NCI-H2227 treated with DMSO at 0.1 percent for 48 hours (cell line): ENCODE data around the gene C1QTNF3.
"Not testable (repeated sequence)": the region's sequence is repeated elsewhere in the genome, so short reads cannot be mapped to it uniquely, and the experiment has no call there.

ENCODE experiments used
- DNase-seq: peaks from one replicate; lab custom pipeline; 2025; lab: John Stamatoyannopoulos, UW

C1QTNF3 gene

DNA sequence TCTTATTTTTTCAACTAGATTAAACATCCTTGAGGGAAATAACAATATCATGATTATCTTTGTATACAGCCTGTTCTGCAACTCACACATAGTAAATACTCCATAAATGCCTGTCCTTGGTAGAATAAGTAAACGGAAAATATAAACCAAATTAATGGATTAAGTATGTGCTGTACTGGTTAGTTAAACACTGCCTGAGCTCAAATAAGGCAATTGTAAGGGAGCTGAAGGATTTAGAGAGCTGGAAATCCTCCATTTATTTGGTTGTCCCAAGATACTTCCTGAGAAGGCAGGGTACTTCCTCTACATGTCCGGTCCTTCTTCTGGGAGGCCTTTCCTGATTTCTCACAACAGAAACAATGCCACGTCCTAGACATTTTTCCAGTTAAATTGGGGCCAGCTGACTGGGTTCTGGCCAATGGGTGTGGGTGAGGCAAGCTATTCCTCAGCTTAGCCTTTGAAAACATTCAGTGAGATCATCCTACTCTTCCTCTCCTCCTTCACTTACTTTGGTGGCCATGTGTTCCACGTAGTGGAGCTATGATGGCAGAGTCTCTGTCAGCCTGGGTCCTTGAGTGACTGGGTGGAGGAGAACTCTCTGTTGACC, 8.5 kb upstream of the C1QTNF3 start:
- DNase-seq, result no peak

DNA sequence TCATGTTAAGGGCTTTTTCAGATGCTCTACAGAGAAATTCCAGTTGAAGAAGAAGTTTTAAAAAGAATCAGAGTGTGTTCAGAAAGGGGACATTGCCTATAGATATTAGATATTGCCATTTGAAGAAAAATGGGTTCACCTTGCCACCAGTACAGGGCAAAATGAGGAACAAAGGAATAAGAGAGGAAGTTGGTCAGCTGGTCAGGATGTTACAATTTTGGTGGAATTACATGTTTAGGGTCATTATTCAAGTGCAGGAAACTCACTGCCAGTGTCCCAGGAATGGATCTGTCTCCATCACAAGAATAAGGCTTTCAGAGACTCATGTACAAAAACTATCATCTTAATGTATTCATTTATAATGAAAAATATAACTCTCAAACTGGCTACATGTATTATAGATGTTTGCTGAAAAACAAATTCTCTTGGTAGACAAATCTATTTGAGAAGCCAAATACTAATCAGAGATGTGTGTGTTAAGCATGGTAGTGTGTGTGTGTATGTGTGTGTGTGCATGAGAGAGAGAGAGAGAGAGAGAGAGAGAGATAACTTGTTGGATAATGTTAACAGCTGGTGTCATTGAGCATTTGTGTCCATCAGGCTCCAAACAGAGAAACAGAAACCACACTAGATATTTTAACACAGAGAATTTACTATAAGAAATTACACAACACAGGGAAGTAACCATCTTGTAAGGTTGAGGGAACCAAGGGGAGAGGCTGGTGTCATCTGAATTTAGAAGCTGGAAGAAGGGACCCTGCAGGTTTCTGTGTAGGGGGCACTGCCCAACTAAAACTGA, 5.0 kb upstream of the C1QTNF3 start:
- DNase-seq, result no peak

DNA sequence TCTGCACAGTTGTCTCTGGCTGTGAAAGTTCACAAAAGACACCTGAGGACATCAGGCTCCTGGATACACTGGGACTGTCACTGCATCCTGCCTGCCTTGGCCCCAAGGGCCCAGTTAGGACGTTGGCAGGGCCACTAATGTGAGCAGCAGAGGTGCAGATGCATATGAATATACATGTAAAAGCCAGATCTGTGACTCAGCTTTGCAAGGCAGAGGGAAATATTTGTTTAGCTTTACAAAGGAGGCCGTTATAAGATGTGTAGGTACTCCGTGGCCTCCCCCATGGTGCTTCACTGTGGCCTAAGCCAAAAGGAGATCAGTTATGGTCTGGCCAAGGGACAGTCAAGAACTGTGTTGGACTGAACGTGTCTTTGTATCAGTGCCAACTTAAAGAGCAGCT, 4.1 kb upstream of the C1QTNF3 start:
- DNase-seq, result no peak

DNA sequence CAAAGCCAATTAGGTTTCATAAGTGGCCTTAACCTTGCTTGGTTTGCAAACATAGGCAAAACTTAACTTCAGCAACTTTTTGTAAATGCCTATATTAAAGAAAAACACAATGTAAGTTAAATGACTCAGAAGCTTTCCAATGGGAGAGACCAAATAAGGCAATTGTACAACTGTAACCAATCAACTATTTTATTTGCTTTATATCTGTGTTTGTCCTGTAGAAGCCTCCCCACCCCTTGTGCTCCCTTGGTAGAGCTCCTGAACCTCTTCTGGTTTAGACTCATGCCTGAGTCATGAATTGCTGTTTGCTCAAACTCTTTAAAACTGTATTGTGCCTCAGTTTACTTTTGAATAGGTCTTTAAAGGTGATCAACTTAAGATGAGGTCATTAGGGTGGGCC, 3.0 kb upstream of the C1QTNF3 start:
- no peak for DNase-seq

DNA sequence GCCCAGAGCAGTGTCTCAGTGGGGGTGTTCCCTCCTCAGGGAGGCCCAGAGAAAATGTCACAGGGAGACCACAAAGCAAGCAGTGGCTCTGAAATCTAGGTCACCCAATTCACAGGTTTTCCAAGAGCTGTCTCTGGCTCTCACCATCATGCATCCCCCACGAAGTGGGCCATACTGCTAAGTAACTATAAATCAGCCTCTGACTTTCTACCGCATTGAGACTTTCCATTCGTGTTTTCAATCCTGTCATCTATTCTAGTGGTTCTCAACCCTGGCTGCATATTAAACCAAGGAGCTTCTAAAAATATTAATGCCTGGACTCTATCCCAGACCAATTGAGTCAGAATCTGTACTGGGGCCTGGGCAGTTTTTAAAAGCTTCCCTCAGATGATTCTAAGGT, 2.0 kb upstream of the C1QTNF3 start:
- DNase-seq, result no peak

DNA sequence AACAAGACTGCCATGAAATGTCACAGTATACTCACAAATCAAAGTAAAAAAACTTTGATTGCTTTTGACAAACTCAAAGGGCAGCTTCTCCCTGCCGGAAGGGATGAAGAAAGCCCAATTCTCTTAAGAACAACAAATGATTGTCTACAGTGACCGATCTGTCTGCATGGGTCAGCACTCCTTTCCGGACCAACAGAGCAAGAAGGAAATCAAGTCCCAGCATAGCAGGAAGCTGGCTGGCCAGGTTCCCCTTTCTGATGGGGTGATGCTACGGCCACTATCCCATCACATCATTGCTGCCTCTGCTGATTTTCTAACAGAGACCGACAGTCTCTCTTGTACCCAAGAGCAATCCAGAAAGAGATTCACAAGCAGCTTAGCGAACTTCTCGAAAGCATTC, 692 bp downstream of the C1QTNF3 start:
- no peak for DNase-seq

DNA sequence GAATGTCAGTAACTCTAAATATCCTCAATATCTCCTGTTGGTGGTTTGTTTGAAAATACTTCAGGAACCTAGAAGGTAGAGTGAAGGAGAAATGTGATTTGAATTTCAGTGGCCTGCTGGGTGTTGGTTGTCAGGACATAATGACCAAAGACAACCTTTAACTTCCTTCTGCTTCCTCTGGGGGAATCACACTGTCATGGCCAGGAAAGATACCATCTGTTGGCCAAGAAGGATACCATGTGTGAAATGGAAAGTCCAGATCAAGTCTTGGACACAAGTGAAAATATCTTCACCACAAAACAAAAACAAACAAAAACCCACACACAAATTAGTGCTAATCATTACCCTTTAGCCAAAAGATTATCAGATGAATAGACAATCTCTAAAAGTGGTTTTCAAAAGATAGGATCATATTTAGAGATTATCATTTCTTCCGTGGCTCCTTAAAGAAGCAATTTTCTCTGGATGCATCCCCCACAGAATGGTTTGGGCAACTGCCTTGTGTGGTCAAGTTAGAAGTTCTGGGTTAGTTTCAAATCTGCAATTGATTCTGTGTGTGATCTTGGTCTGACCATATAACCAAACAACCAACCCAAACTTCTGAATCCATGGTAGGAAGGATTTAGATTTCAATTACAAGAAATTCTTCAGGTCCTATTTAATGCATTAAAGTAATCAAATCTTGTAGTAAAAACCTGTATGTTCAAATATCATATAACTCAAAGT, 1.6 kb downstream of the C1QTNF3 start:
- no peak for DNase-seq

DNA sequence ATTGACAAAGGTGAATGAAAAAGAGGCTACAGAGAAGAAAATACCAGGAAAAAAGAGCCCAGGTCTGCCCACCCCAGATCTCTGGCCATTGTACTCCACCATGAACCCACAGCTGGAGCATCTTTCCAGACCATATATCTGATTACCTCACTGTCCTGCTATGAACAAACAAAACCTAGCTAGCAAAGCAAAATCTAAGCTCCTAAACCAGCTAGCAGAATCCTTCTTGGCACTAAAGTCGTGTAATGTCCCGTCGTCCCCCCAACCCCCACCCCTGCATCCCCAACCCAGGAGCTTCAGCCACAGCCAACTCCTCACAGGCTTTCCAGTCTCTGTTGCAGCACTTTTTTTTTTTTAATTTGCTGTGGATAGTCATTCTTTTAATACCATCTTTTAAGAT, 2.5 kb downstream of the C1QTNF3 start:
- DNase-seq, result no peak

DNA sequence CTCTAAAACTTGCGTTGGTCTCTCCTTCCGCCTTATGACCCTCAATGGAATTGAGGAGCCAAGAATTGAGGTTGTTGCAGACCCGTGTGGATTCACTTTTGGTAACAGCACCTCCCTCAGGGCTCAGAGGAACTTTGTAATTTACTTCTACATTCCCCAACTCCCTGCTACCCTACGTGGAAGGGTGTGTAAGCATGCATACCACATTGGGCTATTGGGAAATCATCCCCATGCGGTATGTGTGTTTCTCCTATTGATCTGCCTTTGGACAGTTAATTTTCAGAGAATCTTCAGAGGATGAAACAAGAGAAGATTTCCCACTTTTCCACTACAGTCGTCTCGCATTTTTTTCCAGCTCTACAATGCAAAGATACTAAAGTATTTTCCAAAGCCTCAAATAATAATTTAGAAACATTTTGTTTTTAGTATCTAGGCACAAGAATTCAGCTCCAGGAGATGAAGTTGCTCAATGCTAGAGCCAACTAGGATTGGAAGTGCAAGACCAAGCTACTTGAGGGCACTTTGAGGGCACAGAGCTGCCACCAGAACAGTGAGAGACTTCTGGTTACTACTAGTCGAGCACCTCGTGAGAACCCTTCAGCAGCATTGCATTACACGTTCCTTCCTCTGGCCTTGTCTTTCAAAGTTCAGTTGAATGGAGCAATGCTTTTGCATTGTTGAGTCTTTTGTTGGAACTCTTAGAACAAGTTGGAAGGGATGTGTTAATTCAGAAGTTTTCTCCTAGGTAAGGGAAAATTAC, 3.4 kb downstream of the C1QTNF3 start:
- DNase-seq, result no peak

DNA sequence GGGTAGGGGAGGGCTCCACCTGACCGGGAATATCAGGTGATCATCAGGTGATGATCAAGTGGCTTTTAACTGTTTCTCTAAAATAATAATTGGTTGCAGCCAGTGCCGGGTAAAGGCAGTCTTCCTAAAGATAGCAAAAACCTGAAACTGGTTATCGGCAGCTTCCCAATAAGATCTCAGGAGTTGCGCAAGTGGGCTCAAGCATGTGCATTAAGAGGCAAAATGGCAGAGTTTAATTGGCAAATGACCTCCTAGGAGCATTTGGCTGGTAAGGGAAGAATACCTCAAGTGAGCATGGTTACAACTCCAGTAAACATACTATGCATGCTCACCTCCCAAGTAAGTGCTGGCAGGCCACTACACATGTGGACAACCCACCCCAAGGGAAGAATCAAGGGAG, 4.2 kb downstream of the C1QTNF3 start:
- DNase-seq, result no peak

DNA sequence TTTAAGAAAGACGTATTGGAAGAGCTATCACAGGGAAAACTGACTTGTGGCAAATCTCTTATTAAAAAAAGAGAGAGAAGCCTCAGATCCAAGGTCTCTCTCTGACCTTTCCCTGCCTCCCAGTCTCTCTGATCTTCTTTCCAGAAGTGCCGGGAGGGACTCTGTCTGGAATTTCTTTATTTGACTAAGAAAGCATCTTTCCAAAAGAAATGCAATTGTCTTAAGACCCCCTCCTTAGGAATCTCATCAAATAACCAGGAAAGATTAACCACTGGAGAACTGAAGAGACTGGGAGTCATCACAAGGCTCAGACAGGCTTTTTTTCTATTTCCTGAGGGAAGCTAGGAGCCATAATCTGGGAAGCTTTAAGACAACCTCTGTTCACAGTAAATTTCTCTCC, 4.6 kb downstream of the C1QTNF3 start:
- no peak for DNase-seq

DNA sequence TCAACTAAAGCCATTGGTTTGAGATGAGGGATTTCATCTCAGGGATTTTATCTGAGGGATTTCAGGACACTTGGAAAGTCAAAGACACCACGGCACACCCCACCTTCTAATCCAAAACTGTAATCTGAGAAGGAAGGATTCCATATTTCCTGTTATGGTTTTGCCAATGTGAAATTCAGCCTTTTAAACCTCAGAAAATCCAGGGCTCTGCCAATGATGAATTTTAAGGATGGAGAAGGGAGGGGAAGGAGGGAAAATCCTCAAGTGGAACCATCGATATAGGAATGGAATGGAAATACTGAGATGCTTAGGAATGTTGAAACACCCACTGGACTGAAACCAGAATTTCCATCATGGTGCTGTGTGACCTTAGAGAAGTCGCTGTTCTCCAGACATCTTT, 5.3 kb downstream of the C1QTNF3 start:
- no peak for DNase-seq

DNA sequence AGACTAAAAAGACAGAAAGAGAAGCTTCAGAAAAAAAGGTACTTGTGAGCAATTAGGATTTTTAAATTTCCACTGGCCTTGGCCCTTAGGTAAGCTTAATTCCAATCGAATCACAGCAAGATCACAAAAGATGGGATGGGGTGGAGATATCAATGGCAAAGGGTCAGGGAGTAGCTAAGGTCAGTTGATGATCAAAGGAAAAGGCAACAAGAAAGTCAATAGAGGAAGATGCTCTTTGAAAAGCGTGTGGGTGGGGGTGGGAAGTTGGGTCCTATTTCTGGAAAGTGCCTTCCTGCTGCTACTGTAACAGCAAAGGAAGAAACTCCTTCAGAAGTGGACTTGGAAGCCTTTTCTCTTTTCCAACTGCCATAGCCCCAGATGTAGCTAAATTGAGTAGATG, 7.3 kb downstream of the C1QTNF3 start:
- no peak for DNase-seq

DNA sequence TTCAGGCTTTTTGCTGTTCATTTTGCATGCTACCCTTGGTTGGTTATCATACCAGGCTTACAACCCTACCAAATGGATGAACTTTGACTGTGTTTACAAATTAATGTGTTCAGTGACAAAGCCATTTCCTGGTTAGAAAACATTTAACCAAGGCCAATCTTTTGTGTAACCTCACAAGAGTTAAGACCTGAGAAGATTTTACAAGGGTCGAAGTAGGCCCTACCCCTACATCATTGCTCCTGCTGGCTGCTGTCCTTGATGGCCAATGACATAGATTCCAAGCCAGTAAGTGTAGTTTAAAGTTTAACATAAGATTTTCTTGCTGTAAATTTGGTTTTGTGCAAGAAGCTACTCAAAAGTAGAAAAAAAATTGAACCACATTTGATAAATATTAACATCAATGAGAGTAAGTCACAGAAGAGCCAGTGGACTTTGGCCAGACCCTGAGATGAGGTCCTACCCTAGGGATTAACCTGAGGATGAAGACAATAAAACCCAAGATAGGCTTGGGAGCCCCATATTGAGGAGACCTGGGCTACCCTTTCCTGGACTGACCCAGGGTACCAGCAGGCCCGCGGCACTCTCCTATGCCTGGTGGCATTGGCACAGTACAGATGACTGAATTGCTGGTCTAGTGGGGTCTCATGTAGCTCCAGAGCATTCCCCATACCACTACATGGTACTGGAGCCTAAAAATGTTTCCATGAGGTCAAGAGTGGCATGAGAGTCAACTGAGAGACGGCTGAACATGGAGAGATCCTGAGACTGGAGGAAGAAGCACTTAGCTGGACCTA, 8.3 kb downstream of the C1QTNF3 start:
- DNase-seq, result no peak

DNA sequence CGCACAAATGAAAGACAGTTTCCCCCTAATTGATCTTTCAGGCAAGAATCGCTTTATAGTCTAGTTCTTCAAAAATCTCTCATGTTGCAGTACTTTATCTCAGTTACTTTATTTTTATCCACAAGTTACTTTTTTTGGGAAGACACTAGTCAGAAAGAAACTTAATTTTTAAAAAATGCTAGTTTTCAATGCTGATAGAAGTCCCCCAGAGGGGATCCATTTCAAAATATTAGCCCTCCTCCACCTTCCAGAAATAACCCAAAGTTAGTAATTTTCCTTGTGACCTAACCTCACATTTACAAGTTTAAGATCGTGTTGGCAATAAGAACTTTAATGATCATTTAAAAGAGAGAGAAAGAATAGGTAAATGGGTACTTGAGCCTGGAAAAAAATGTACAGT, 11.0 kb downstream of the C1QTNF3 start:
- no peak for DNase-seq

DNA sequence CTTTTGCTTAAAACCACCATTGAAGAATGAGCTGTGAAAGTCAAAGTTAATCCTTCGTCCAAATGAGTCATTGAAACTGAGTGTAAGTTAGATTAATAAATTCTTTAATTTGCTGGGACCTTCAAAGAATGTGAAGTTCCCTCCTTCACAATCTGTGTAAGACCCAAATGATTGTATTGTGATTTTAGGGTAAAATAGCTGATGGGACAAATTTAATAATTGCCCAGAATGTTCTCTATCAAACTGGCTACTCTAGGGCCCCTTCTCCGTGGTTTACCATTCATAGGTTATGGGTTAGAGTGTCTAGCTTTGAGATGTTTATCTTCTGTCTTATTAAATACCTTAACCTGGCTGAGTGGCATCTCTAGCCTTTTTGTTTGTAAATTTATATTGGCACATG, 11.9 kb downstream of the C1QTNF3 start:
- DNase-seq, result no peak

DNA sequence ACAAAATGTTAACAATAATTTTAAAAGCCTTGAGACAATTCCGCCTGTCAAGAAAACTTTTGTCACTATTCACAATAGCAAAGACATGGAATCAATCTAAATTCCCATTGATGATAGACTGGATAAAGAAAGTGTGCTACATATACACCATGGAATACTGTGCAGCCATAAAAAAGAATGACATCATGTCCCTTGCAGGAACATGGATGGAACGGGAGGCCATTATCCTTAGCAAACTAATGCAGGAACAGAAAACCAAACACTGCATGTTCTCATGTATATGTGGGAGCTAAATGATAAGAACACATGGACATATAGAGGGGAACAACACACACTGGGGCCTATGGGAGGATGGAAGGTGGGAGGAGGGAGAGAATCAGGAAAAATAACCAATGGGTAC, 12.4 kb downstream of the C1QTNF3 start:
- DNase-seq, result not testable (repeated sequence)

DNA sequence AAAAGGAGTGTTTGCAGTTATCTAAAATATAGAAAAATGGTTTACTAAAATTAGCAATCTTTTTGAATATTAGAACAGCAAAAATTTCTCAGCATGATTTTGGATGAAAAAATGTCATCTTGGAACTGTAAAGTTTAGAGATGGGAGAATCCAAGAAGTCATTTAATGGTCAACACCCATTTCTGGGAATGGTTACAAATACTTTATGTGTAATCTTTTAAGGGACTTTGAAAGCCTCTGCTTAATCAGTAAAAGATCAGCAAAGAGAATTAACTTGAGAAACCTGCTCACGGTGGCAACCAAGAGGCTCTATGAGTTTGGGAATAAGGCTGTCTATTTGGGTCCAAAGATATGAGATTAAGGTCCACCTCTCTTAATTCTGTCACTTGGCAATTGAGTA, 13.0 kb downstream of the C1QTNF3 start:
- DNase-seq, result no peak

DNA sequence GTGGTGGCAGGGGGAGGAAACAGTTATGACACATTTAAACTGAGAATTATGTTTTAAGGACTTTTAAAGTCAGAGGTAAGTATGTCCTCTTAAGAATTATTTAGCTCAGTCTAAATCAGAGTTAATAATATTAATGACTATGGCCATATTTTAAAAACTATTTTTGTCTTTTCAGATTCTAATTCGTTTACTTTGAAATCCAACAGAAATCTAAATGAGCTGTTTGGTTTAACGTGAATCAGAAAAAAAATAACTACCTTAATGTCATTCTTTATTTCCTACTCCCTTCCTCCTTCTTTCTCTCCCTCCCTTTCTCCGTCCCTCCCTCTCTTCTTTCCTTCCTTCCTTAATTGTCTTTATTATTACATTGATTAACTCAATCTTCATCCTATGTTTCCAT, 14.7 kb downstream of the C1QTNF3 start:
- no peak for DNase-seq

DNA sequence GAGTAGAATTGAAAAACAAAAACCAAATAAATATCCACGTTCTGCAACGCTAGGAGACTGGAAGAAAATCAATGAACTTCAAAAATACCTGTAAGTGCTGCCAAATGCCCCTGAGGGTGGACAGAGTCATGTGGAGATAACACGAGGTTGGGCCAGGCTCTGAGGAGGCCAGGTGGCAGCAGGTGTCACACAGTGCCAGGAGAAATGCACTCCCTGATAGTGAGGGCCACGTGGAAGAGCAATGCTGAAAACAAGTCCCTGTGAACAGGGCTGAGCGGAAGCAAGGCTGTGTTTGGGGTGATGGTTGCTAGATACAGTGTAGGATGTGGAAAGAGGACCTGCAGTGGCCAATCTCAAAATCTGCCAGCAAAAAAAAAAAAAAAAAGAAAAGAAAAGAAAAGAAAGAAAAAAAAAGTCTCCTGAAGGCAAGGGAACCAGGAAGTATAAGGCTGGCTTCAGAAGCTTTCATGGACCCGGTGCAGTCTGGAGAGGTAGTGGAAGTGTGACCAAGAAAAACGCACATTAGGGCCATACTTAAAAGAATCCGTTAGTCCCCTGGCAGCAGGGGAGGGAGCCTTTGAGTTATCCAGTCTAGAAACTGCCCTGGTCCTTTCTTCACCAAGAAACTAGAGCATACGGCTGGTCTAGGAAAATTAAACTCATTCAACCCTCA, 16.8 kb downstream of the C1QTNF3 start:
- DNase-seq, result no peak

DNA sequence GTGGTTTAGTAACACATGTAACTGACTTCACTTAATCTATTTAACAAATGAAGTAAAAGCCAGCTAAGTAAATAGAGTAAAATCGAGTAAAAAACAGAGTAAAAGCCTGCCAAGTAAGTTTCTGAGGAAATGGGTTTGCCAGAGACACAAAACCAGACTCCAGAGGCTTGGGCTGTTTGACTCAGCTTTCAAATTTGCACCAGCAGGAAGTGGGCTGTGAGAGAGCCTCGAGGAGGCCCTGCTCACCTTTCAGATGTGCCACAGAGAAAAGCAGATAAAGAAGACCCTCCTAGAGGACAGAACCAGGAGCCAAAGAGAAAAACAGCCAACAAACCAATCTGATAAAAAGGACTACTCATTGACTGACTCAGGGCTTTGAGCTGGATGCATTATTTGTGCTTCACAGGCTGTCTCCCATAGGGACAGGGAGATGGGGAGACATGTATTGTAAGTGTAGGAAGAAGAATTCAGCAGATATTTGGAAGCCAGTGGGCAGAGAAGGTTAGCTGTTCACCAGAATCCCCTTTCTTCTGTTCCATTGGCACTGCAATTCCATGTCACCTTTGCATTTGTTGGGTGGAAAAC, 20.8 kb downstream of the C1QTNF3 start:
- no peak for DNase-seq
